Measurements from ENCODE around the gene SLC1A7.

DNA sequence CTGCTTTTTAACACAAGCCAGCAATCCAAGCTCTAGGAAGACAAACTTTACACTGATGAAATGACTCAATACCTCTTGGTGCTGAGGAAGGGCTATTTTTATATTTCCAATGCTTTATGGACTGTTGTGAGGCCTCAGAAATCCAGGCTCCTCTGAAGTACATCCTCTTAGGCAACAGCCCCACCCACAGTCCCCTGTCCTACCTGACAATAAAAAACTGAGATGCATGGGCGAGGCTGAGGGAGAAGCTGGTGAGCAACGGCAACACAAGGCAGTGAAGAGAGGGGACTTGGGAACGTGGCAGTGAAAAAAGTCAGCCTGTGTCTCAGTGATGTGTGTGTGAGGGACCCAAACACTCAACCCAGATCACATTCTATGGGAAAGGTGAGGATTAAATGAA is 44.1 kb upstream of the SLC1A7 start:
- TF ChIP-seq POLR2A (IDR thresholded peaks at IDR 0.05): no peak
- TF ChIP-seq, protein P1, sequence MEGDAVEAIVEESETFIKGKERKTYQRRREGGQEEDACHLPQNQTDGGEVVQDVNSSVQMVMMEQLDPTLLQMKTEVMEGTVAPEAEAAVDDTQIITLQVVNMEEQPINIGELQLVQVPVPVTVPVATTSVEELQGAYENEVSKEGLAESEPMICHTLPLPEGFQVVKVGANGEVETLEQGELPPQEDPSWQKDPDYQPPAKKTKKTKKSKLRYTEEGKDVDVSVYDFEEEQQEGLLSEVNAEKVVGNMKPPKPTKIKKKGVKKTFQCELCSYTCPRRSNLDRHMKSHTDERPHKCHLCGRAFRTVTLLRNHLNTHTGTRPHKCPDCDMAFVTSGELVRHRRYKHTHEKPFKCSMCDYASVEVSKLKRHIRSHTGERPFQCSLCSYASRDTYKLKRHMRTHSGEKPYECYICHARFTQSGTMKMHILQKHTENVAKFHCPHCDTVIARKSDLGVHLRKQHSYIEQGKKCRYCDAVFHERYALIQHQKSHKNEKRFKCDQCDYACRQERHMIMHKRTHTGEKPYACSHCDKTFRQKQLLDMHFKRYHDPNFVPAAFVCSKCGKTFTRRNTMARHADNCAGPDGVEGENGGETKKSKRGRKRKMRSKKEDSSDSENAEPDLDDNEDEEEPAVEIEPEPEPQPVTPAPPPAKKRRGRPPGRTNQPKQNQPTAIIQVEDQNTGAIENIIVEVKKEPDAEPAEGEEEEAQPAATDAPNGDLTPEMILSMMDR (IDR thresholded peaks at IDR 0.05): no peak

Measured in stomach (tissue), 4 donors.